Head of caudate nucleus (tissue), 42 donors: ENCODE measurements around the gene ZC3H13.

ENCODE experiments used
- DNase-seq, 42 donors: peaks; one replicate each; pipeline versions ENCODE4 v3.0.0 to v3.0.0-alpha.2; 2020 to 2021; ENCODE audit warnings: mixed read lengths in 7 of 42
- intact Hi-C: fragments of 100-400 bp; cut with DNase I; formaldehyde crosslinking; loops from one replicate; pipeline ENCODE4 v1.15.0; 2022

Gene ZC3H13

GRCh38 chr13:45925151-45925550 is 127.4 kb downstream of the ZC3H13 start:
- DNase-seq: no peak
- intact Hi-C loops: no loop called here

GRCh38 chr13:45921162-45921736 is 131.3 kb downstream of the ZC3H13 start:
- DNase-seq: no peak
- intact Hi-C loops: no loop called here

- intact Hi-C loops: no loop called here
- no peak for DNase-seq
Measured at GRCh38 chr13:45918597-45918996, 133.9 kb downstream of the ZC3H13 start.

DNA sequence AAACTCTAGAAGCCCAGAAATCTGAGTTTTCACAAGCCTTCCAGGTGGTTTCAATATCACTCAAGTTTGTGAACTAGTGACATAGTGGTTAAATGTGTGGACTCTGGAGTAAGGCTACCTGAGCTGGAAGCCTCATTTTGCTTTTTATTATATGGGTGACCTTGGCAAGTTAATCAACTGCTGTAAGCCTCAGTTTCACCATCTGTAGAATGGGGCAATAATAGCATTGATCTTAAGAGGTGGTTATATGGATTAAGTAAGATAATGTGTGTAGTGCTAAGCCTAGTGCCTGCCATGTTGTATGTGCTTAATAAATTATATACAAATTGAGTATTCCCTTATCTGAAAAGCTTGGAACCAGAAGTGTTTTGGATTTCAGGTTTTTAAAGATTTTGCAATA is 135.5 kb downstream of the ZC3H13 start:
- intact Hi-C loops: no loop called here
- DNase-seq: no peak

DNA sequence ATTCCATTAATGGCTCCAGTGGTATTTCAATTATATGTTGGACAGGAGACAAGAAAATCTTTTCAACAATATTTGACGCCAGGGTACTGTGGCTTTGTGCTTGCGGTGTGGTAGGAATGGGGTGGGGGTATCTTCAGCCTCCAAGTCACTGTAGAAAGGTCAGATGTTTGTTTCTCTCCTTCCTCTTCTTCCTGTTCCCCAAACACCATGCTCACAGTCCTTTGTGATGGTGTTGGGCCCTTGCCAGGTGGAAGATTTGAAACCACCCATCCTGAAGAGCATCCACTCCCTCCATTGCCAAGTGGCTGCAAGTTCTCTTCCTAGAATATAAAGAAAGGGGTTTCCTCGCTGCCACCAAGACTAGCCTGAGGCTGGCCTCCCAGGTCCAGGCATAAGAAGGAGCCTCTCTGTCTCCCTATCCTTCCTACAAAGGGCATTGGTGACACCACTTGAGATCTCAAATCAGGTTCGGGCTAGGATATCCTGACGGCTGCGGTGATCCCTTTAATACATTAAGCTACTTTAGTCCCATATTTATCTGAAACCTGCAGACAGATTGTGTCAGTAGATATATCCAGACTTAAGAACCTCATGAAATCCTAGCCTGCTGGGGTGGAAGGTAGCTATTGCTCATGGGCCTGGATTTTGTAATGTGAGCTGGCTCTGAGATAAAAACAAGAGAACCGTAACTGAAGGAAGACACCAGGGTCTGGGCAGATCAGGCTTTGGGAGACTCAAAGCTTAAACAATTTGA is 136.7 kb downstream of the ZC3H13 start:
- peak in 1 of 42 donors; percentile 17 for DNase-seq
- intact Hi-C loops: no loop called here

GRCh38 chr13:45909673-45910072 is 142.9 kb downstream of the ZC3H13 start:
- no peak for DNase-seq
- intact Hi-C loops: no loop called here

- no peak for DNase-seq
Measured at GRCh38 chr13:45909089-45909488, 143.5 kb downstream of the ZC3H13 start.

DNA sequence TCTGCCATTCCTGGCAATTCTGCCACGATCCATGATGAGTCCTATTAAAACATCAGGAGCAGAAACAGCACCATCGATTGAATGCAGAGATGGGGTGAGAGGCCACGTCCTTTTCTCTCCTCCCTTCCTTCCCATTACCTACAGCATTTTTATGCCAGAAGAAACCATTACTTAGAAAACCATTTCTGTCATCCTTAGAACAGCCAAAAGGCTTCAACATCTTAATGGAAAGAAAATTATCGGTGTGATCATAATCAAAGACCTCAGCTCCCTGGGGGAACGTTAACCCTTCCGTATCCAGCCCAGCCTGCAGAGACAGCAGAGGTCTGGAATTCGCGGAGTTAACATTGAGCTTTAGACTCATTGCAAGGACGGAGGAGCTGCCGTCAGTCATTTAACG is 145.0 kb downstream of the ZC3H13 start:
- intact Hi-C loops: no loop called here
- DNase-seq: no peak

More at GRCh38 chr13:45909089-45909488, 143.5 kb downstream of the ZC3H13 start:
- intact Hi-C loops: no loop called here
